H9 (cell line): ENCODE measurements around the gene FAM3D. TPM values are rescaled to one million over a fixed set of nuclear protein-coding genes. Genes with fewer than 3 reads are reported as not detected.

Experiments
- DNase-seq: peaks from one replicate; pipeline ENCODE4 v3.0.0-alpha.2; 2017
- H2AFZ ChIP-seq: one replicate; pipeline ENCODE4 v1.6.1; 2013; ENCODE audit warnings: mild to moderate bottlenecking, low read length, control low read depth, moderate library complexity
- H2AK5ac ChIP-seq: 2 replicates; pipeline ENCODE4 v1.6.1; 2013; ENCODE audit warnings: low read length, control low read depth, mixed read lengths; ENCODE audit not compliant: insufficient read length
- H2BK120ac ChIP-seq: one replicate; pipeline ENCODE4 v1.6.1; 2013; ENCODE audit warnings: low read depth, mild to moderate bottlenecking, low read length, control low read depth, inconsistent platforms; ENCODE audit not compliant: poor library complexity, severe bottlenecking
- H2BK12ac ChIP-seq: 2 replicates; pipeline ENCODE4 v1.6.1; 2013; ENCODE audit warnings: low read length, control low read depth, mixed read lengths, low read depth; ENCODE audit not compliant: insufficient read length
- H2BK15ac ChIP-seq: 2 replicates; pipeline ENCODE4 v1.6.1; 2013; ENCODE audit warnings: low read depth, low read length, control low read depth
- H2BK20ac ChIP-seq: one replicate; pipeline ENCODE4 v1.6.1; 2013; ENCODE audit warnings: low read depth, mild to moderate bottlenecking, low read length, control low read depth, inconsistent platforms; ENCODE audit not compliant: poor library complexity, severe bottlenecking
- H2BK5ac ChIP-seq: 2 replicates; pipeline ENCODE4 v1.6.1; 2013; ENCODE audit warnings: low read length, control low read depth, mixed read lengths; ENCODE audit not compliant: insufficient read length
- H3K14ac ChIP-seq: 2 replicates; pipeline ENCODE4 v1.6.1; 2013; ENCODE audit warnings: low read length, control low read depth; ENCODE audit not compliant: insufficient read depth
- H3K18ac ChIP-seq: 2 replicates; pipeline ENCODE4 v1.6.1; 2013; ENCODE audit warnings: low read depth, mild to moderate bottlenecking, mixed read lengths, low read length, control low read depth; ENCODE audit not compliant: insufficient read length
- H3K23ac ChIP-seq: 2 replicates; pipeline ENCODE4 v1.6.1; 2013; ENCODE audit warnings: low read length, control low read depth, mixed read lengths, low read depth; ENCODE audit not compliant: insufficient read length
- H3K23me2 ChIP-seq: 2 replicates; pipeline ENCODE4 v1.6.1; 2013; ENCODE audit warnings: low read depth, mild to moderate bottlenecking, mixed read lengths, low read length, control low read depth; ENCODE audit not compliant: insufficient read length, poor library complexity, severe bottlenecking
- H3K27ac ChIP-seq: 2 replicates; pipeline ENCODE4 v1.5.1; 2013; ENCODE audit warnings: low read length, control low read depth, mixed read lengths, low read depth; ENCODE audit not compliant: insufficient read length
- H3K27me3 ChIP-seq: 2 replicates; pipeline ENCODE4 v1.6.1; 2013; ENCODE audit warnings: low read length, control low read depth, inconsistent platforms; ENCODE audit not compliant: insufficient read depth
- H3K4ac ChIP-seq: 2 replicates; pipeline ENCODE4 v1.6.1; 2013; ENCODE audit warnings: low read depth, mild to moderate bottlenecking, control low read depth, inconsistent platforms, low read length, moderate library complexity
- H3K4me1 ChIP-seq: 2 replicates; pipeline ENCODE4 v1.6.1; 2013; ENCODE audit warnings: low read length, control low read depth, inconsistent platforms; ENCODE audit not compliant: insufficient read depth
- H3K4me2 ChIP-seq: 2 replicates; pipeline ENCODE4 v1.6.1; 2013; ENCODE audit warnings: low read length, control low read depth, mixed read lengths; ENCODE audit not compliant: insufficient read length, insufficient read depth
- H3K56ac ChIP-seq: 2 replicates; pipeline ENCODE4 v1.6.1; 2013; ENCODE audit warnings: low read depth, mild to moderate bottlenecking, mixed read lengths, low read length, control low read depth; ENCODE audit not compliant: insufficient read length
- H3K79me1 ChIP-seq: 2 replicates; pipeline ENCODE4 v1.6.1; 2013; ENCODE audit warnings: low read depth, mild to moderate bottlenecking, moderate library complexity, low read length, control low read depth, inconsistent platforms; ENCODE audit not compliant: insufficient read depth, poor library complexity, severe bottlenecking
- H3K79me2 ChIP-seq: 2 replicates; pipeline ENCODE4 v1.6.1; 2013; ENCODE audit warnings: low read length, control low read depth, inconsistent platforms; ENCODE audit not compliant: insufficient read depth
- H3K9ac ChIP-seq: 2 replicates; pipeline ENCODE4 v1.6.1; 2013; ENCODE audit warnings: low read length, control low read depth, mixed read lengths; ENCODE audit not compliant: insufficient read length; ENCODE audit errors: extremely low read depth
- H3K9me3 ChIP-seq: one replicate; pipeline ENCODE4 v1.6.1; 2013; ENCODE audit warnings: low read depth, low read length, inconsistent platforms; ENCODE audit not compliant: control insufficient read depth
- H3T11ph ChIP-seq: one replicate; pipeline ENCODE4 v1.6.1; 2013; ENCODE audit warnings: mild to moderate bottlenecking, low read length, control low read depth, inconsistent platforms
- H4K20me1 ChIP-seq: one replicate; pipeline ENCODE4 v1.6.1; 2013; ENCODE audit not compliant: control insufficient read depth, insufficient read length, insufficient read depth
- H4K5ac ChIP-seq: 2 replicates; pipeline ENCODE4 v1.6.1; 2013; ENCODE audit warnings: low read depth, mild to moderate bottlenecking, mixed read lengths, low read length, control low read depth; ENCODE audit not compliant: insufficient read length
- H4K8ac ChIP-seq: replicated peaks from 2 replicates; pipeline ENCODE4 v1.6.1; 2013; ENCODE audit warnings: low read length, control low read depth, mixed read lengths, low read depth; ENCODE audit not compliant: insufficient read length
- H4K91ac ChIP-seq: 2 replicates; pipeline ENCODE4 v1.6.1; 2013; ENCODE audit warnings: low read depth, mild to moderate bottlenecking, moderate library complexity, mixed read lengths, low read length, control low read depth; ENCODE audit not compliant: insufficient read length
- H3K27ac Mint-ChIP-seq, 3 experiments: 2 replicates in 2 of 3; 3 replicates in 1 of 3; pipeline ENCODE4 v1.8.0; 2020 to 2021; ENCODE audit warnings: mixed read lengths in 3 of 3, mild to moderate bottlenecking in 1 of 3, moderate library complexity in 1 of 3
- H3K27me3 Mint-ChIP-seq: 2 replicates; pipeline ENCODE4 v1.8.0; 2021; ENCODE audit warnings: low read depth, mild to moderate bottlenecking, moderate library complexity, mixed read lengths
- H3K36me3 Mint-ChIP-seq, 3 experiments: 2 replicates in 2 of 3; 3 replicates in 1 of 3; pipeline ENCODE4 v1.8.0; 2020 to 2021; ENCODE audit warnings: low read depth in 3 of 3, mixed read lengths in 3 of 3; ENCODE audit not compliant: insufficient read depth in 1 of 3
- H3K4me1 Mint-ChIP-seq, 2 experiments: 2 replicates each; pipeline ENCODE4 v1.8.0; 2020; ENCODE audit warnings: mixed read lengths in 2 of 2
- H3K4me3 Mint-ChIP-seq, 2 experiments: 2 replicates in 1 of 2; 3 replicates in 1 of 2; pipeline ENCODE4 v1.8.0; 2020 to 2021; ENCODE audit warnings: mild to moderate bottlenecking in 2 of 2, mixed read lengths in 2 of 2, moderate library complexity in 1 of 2
- H3K9me3 Mint-ChIP-seq, 2 experiments: 2 replicates in 1 of 2; 3 replicates in 1 of 2; pipeline ENCODE4 v1.8.0; 2020; ENCODE audit warnings: mild to moderate bottlenecking in 2 of 2, mixed read lengths in 2 of 2, moderate library complexity in 1 of 2
- WGBS: extraction: QIAGEN DNeasy Blood & Tissue Kit; methylation state at CpG from one replicate; pipeline ENCODE4 v1.1.7; 2013; ENCODE audit warnings: missing lambda C conversion rate, low lambda C conversion rate, mixed read lengths; ENCODE audit not compliant: insufficient read length; ENCODE audit errors: extremely low coverage; 5-methylcytosine and 5-hydroxymethylcytosine counted together
- total RNA-seq: library from RNA; stranded (reverse); gene quantifications from 2 replicates; pipeline ENCODE4 v1.2.1, GENCODE V29; 2021
- TF ChIP-seq, protein P1 (sequence below): fragments of 200-600 bp; sonication (generic); conservative IDR thresholded peaks from 3 replicates; pipeline ENCODE4 v1.8.0; 2021; ENCODE audit warnings: antibody characterized with exemption, mild to moderate bottlenecking

Gene FAM3D
- total RNA-seq, 1 experiment from 2014 or later = not detected

DNA sequence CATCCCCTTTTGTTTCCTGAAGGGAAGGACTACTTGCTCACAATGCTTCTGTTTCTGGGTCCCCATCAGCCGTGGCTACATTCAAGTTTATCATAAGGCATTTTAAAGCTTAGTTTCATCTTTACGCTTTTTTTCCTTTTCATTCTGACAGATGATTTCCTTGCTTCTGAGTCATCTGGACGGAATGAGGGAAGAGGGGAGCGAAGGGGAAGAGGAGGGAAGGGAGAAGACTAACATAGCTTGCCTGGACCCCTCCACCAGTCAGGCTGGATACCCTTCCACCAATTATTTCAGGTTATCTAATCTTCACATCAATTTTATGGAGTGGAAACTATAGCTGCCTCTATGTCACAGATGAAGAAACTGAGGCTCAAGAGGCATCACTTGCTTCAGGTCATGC lies 27.6 kb downstream of the FAM3D start:
- H3K14ac ChIP-seq = no peak overlapping the region
- H3K36me3 Mint-ChIP-seq = no peaks in the 10 kb centered on the region
- H3K23me2 ChIP-seq = no peaks in the 10 kb centered on the region
- no peak overlapping the region for H2BK12ac ChIP-seq
- no peak overlapping the region for H3K4me2 ChIP-seq
- WGBS = no CpG with 5 or more reads among the region's 4 CpGs
- H4K20me1 ChIP-seq = no peaks in the 10 kb centered on the region
- no peak overlapping the region for H3T11ph ChIP-seq
- no peaks in the 10 kb centered on the region for H3K79me1 ChIP-seq
- no peak overlapping the region for H3K18ac ChIP-seq
- H3K23ac ChIP-seq = no peak overlapping the region
- no peak overlapping the region for H2AK5ac ChIP-seq
- no peak overlapping the region for H2BK15ac ChIP-seq
- no peak overlapping the region for H2BK20ac ChIP-seq
- peaks cover 11 to 20% of the 10 kb centered on the region in 2 experiments for H3K4me1 Mint-ChIP-seq
- no peak overlapping the region for H3K4me3 Mint-ChIP-seq
- no peaks in the 10 kb centered on the region for H3K9me3 ChIP-seq
- H3K9me3 Mint-ChIP-seq = peaks cover 0 to 4% of the 10 kb centered on the region in 2 experiments; a peak in 2 of 5 replicates
- H3K4me1 ChIP-seq = no peaks in the 10 kb centered on the region
- no peak overlapping the region for H2BK120ac ChIP-seq
- H3K27me3 ChIP-seq = peaks cover 10% of the 10 kb centered on the region; the same call in 1 of the 2 replicates
- DNase-seq = no peak
- H3K9ac ChIP-seq = no peak overlapping the region
- H2AFZ ChIP-seq = no peak overlapping the region
- no peak overlapping the region for H4K8ac ChIP-seq
- no peak overlapping the region for H4K5ac ChIP-seq
- no peak overlapping the region for H3K4ac ChIP-seq
- no peak overlapping the region for H2BK5ac ChIP-seq
- H3K56ac ChIP-seq = no peak overlapping the region
- TF ChIP-seq, protein P1, sequence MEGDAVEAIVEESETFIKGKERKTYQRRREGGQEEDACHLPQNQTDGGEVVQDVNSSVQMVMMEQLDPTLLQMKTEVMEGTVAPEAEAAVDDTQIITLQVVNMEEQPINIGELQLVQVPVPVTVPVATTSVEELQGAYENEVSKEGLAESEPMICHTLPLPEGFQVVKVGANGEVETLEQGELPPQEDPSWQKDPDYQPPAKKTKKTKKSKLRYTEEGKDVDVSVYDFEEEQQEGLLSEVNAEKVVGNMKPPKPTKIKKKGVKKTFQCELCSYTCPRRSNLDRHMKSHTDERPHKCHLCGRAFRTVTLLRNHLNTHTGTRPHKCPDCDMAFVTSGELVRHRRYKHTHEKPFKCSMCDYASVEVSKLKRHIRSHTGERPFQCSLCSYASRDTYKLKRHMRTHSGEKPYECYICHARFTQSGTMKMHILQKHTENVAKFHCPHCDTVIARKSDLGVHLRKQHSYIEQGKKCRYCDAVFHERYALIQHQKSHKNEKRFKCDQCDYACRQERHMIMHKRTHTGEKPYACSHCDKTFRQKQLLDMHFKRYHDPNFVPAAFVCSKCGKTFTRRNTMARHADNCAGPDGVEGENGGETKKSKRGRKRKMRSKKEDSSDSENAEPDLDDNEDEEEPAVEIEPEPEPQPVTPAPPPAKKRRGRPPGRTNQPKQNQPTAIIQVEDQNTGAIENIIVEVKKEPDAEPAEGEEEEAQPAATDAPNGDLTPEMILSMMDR = no peak
- no peak overlapping the region for H3K27ac Mint-ChIP-seq
- peaks cover 97% of the 10 kb centered on the region for H3K27me3 Mint-ChIP-seq
- no peak overlapping the region for H4K91ac ChIP-seq
- H3K27ac ChIP-seq = no peak overlapping the region
- H3K79me2 ChIP-seq = no peaks in the 10 kb centered on the region
